ENCODE results near the gene LEF1.

DNA sequence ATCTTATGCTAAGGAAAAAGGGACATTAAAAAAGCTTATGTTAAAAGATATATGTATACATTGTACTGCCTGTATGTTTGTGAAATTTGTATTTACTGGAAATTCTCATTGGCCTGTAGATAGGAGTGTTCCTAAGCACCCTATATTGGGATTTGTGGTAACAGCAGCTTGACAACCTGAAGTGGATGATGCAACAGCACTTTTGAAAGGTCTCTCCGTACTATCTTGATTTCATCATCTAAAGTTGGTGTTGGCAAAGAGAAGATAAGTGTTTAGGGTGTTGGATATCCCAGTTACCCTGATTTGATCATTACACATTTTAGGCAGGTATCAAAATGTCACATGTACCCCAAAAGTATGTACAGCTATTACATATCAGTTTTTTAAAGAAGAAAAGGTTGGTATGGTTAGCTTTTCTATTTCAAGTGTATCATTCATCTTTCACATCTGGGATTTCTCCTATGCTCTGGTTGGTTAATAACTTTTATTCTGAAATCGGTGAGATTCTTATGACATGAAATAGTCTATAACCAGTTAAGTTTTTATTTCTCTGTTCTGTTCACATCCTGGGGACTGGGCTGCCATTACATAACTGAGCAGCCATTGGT, 168.7 kb downstream of the LEF1 start:
- TF ChIP-seq EP300 (IDR thresholded peaks at IDR 0.05), result peak in 2 of 4 donors; percentile 17 to 96
- TF ChIP-seq, protein P1, sequence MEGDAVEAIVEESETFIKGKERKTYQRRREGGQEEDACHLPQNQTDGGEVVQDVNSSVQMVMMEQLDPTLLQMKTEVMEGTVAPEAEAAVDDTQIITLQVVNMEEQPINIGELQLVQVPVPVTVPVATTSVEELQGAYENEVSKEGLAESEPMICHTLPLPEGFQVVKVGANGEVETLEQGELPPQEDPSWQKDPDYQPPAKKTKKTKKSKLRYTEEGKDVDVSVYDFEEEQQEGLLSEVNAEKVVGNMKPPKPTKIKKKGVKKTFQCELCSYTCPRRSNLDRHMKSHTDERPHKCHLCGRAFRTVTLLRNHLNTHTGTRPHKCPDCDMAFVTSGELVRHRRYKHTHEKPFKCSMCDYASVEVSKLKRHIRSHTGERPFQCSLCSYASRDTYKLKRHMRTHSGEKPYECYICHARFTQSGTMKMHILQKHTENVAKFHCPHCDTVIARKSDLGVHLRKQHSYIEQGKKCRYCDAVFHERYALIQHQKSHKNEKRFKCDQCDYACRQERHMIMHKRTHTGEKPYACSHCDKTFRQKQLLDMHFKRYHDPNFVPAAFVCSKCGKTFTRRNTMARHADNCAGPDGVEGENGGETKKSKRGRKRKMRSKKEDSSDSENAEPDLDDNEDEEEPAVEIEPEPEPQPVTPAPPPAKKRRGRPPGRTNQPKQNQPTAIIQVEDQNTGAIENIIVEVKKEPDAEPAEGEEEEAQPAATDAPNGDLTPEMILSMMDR (IDR thresholded peaks at IDR 0.05), result no peak
